CD14-positive monocyte (primary cell): ENCODE data around the gene UAP1. TPM values are rescaled to one million over a fixed set of nuclear protein-coding genes. Genes with fewer than 3 reads are reported as not detected.

Experiments
- DNase-seq, 3 donors: peaks; one replicate each; pipeline ENCODE4 v3.0.0-alpha.2; 2011 to 2022
- H2AFZ ChIP-seq: 2 replicates; pipeline ENCODE4 v1.6.0; 2012; ENCODE audit warnings: mild to moderate bottlenecking, low read depth, low read length, inconsistent platforms; ENCODE audit not compliant: insufficient read depth, poor library complexity, severe bottlenecking
- H3K27ac ChIP-seq, 2 donors: 1 replicate in 1 of 2; 2 replicates in 1 of 2; pipeline ENCODE4 v1.5.1; 2012 to 2013; ENCODE audit warnings: low read length in 2 of 2, control low read depth in 1 of 2, inconsistent platforms in 1 of 2, low read depth in 1 of 2, mild to moderate bottlenecking in 1 of 2
- H3K27me3 ChIP-seq, 2 donors: one replicate each; pipeline versions ENCODE4 v1.6.0 to v1.6.1; 2011 to 2013; ENCODE audit warnings: low read length in 2 of 2; ENCODE audit not compliant: control insufficient read depth in 2 of 2, insufficient read depth in 2 of 2
- H3K36me3 ChIP-seq, 2 donors: replicated peaks in 1 of 2; 1 replicate in 1 of 2; 2 replicates in 1 of 2; pipeline versions ENCODE4 v1.5.1 to v1.6.1; 2012 to 2013; ENCODE audit warnings: low read length in 2 of 2, control low read depth in 1 of 2, inconsistent platforms in 1 of 2, mild to moderate bottlenecking in 1 of 2; ENCODE audit not compliant: insufficient read depth in 2 of 2, control insufficient read depth in 1 of 2
- H3K4me1 ChIP-seq, 2 donors: 1 replicate in 1 of 2; 2 replicates in 1 of 2; pipeline versions ENCODE4 v1.5.1 to v1.6.1; 2012 to 2013; ENCODE audit warnings: low read length in 2 of 2, control low read depth in 1 of 2, inconsistent platforms in 1 of 2, mild to moderate bottlenecking in 1 of 2, moderate library complexity in 1 of 2; ENCODE audit not compliant: insufficient read depth in 2 of 2, control insufficient read depth in 1 of 2
- H3K4me2 ChIP-seq: replicated peaks from 2 replicates; pipeline ENCODE3; 2012; ENCODE audit warnings: low read length, moderate library complexity, mild to moderate bottlenecking; ENCODE audit not compliant: poor library complexity, severe bottlenecking; ENCODE audit errors: extremely low read depth
- H3K4me3 ChIP-seq, 3 experiments: fragments of 200-600 bp in 1 of 3; sonication (generic) in 1 of 3; replicated peaks in 1 of 3; 1 replicate in 2 of 3; 2 replicates in 1 of 3; pipeline ENCODE4 v1.5.1; 2011 to 2013; ENCODE audit warnings: low read length in 3 of 3, mild to moderate bottlenecking in 3 of 3, control low read depth in 2 of 3, low read depth in 2 of 3, inconsistent platforms in 1 of 3, moderate library complexity in 1 of 3
- H3K79me2 ChIP-seq: 2 replicates; pipeline ENCODE4 v1.6.0; 2012; ENCODE audit warnings: mild to moderate bottlenecking, control low read depth, inconsistent platforms, low read length, moderate library complexity; ENCODE audit not compliant: insufficient read depth
- H3K9ac ChIP-seq: 2 replicates; pipeline ENCODE4 v1.6.0; 2017; ENCODE audit warnings: low read length, mild to moderate bottlenecking; ENCODE audit not compliant: insufficient read depth, poor library complexity, severe bottlenecking
- H3K9me3 ChIP-seq, 2 donors: replicated peaks in 1 of 2; 1 replicate in 1 of 2; 2 replicates in 1 of 2; pipeline versions ENCODE4 v1.5.1 to v1.6.1; 2012 to 2013; ENCODE audit warnings: low read length in 2 of 2, control low read depth in 1 of 2; ENCODE audit not compliant: control insufficient read depth in 1 of 2, insufficient read depth in 1 of 2
- H4K20me1 ChIP-seq: 2 replicates; pipeline ENCODE4 v1.6.0; 2012; ENCODE audit warnings: mild to moderate bottlenecking, low read length, control low read depth, moderate library complexity; ENCODE audit not compliant: insufficient read depth
- H3K27ac Mint-ChIP-seq, 7 donors: one replicate each; pipeline ENCODE4 v1.8.0; 2020; ENCODE audit warnings: mild to moderate bottlenecking in 7 of 7, mixed read lengths in 7 of 7, moderate library complexity in 6 of 7, inconsistent platforms in 2 of 7
- H3K27me3 Mint-ChIP-seq, 3 donors: one replicate each; pipeline ENCODE4 v1.8.0; 2021 to 2022; ENCODE audit warnings: low read depth in 3 of 3, mild to moderate bottlenecking in 3 of 3, mixed read lengths in 3 of 3, moderate library complexity in 3 of 3, inconsistent platforms in 1 of 3
- H3K36me3 Mint-ChIP-seq, 2 donors: one replicate each; pipeline ENCODE4 v1.8.0; 2020; ENCODE audit warnings: mixed read lengths in 2 of 2, inconsistent platforms in 1 of 2, mild to moderate bottlenecking in 1 of 2
- H3K4me1 Mint-ChIP-seq: one replicate; pipeline ENCODE4 v1.8.0; 2020; ENCODE audit warnings: mild to moderate bottlenecking, mixed read lengths
- H3K4me3 Mint-ChIP-seq, 2 donors: one replicate each; pipeline ENCODE4 v1.8.0; 2020; ENCODE audit warnings: mild to moderate bottlenecking in 2 of 2, mixed read lengths in 2 of 2, moderate library complexity in 1 of 2
- H3K9me3 Mint-ChIP-seq, 7 donors: one replicate each; pipeline ENCODE4 v1.8.0; 2020 to 2022; ENCODE audit warnings: mixed read lengths in 7 of 7, mild to moderate bottlenecking in 6 of 7, moderate library complexity in 6 of 7, inconsistent platforms in 2 of 7
- CTCF ChIP-seq: fragments of 200-600 bp; IDR thresholded peaks from one replicate; pipeline ENCODE4 v1.8.0; 2022; ENCODE audit warnings: antibody characterized with exemption, mild to moderate bottlenecking
- WGBS: methylation state at CpG from one replicate; pipeline ENCODE4 v1.1.5; 2013; ENCODE audit warnings: missing lambda C conversion rate; ENCODE audit not compliant: insufficient coverage; 5-methylcytosine and 5-hydroxymethylcytosine counted together
- intact Hi-C, 2 donors: fragments of 100-400 bp; cut with micrococcal nuclease; formaldehyde crosslinking; loops; one replicate each; pipeline versions ENCODE4 v1.15.0 to v1.15.1; 2023
- polyA plus RNA-seq, 3 donors: library from polyadenylated mRNA; depleted of rRNA in 1 of 3; unstranded in 2 of 3; stranded (reverse) in 1 of 3; fragments of 300-500 nt in 2 of 3; fragments of >200 nt in 1 of 3; fragmentation: Illumina TruSeq in 2 of 3; gene quantifications; 1 replicate in 2 of 3; 2 replicates in 1 of 3; pipeline ENCODE4 v1.2.3, GENCODE V29; 2012 to 2021

The UAP1 gene
- polyA plus RNA-seq, 3 donors: 2.8 to 7.2 (median 5.9) TPM

- no peaks in the 10 kb centered on the region for H3K4me1 ChIP-seq
- Mint-ChIP-seq H3K27ac (no peak overlapping the region), H3K4me1 (no peaks in the 10 kb centered on the region), H3K4me3 (no peak overlapping the region), H3K27me3 (peaks cover under 1 to 5% (median 2%) of the 10 kb centered on the region in 3 donors), H3K9me3 (peaks cover 8 to 20% (median 14%) of the 10 kb centered on the region in 7 donors), H3K36me3 (no peaks in the 10 kb centered on the region)
- no peak overlapping the region for H3K9ac ChIP-seq
- H4K20me1 ChIP-seq: no peaks in the 10 kb centered on the region
- peaks cover 0 to 17% of the 10 kb centered on the region in 2 donors for H3K9me3 ChIP-seq
- no peaks in the 10 kb centered on the region for H3K36me3 ChIP-seq
- no peak overlapping the region for H3K27ac ChIP-seq
- TF ChIP-seq CTCF: no peak
- DNase-seq: no peak
- WGBS: no CpG with 5 or more reads among the region's 1 CpG
- H3K27me3 ChIP-seq: no peaks in the 10 kb centered on the region
- intact Hi-C loops: no loop called here
- no peaks in the 10 kb centered on the region for H3K79me2 ChIP-seq
- no peak overlapping the region for H3K4me3 ChIP-seq
- no peak overlapping the region for H2AFZ ChIP-seq
- H3K4me2 ChIP-seq: no peak overlapping the region
Observed at GRCh38 chr1:162617513-162617912, 56.0 kb downstream of the UAP1 start.

GRCh38 chr1:162619076-162619475, 57.6 kb downstream of the UAP1 start:
- peaks cover 0 to 3% (median 3%) of the 10 kb centered on the region in 3 donors for H3K27me3 Mint-ChIP-seq
- no peaks in the 10 kb centered on the region for H4K20me1 ChIP-seq
- H3K27ac ChIP-seq: no peak overlapping the region
- no CpG with 5 or more reads among the region's 3 CpGs for WGBS
- no peak overlapping the region for H3K9ac ChIP-seq
- H3K9me3 ChIP-seq: peaks cover 0 to 17% of the 10 kb centered on the region in 2 donors
- no peak overlapping the region for H3K4me3 ChIP-seq
- no peaks in the 10 kb centered on the region for H3K27me3 ChIP-seq
- H3K4me1 ChIP-seq: no peaks in the 10 kb centered on the region
- H3K36me3 ChIP-seq: no peaks in the 10 kb centered on the region
- no peak for DNase-seq
- no peak overlapping the region for H3K4me3 Mint-ChIP-seq
- no peak overlapping the region for H3K27ac Mint-ChIP-seq
- H3K4me1 Mint-ChIP-seq: no peaks in the 10 kb centered on the region
- peaks cover 8 to 20% (median 14%) of the 10 kb centered on the region in 7 donors for H3K9me3 Mint-ChIP-seq
- TF ChIP-seq CTCF: no peak
- no peak overlapping the region for H2AFZ ChIP-seq
- intact Hi-C loops: no loop called here
- no peaks in the 10 kb centered on the region for H3K79me2 ChIP-seq
- H3K4me2 ChIP-seq: no peak overlapping the region
- H3K36me3 Mint-ChIP-seq: no peaks in the 10 kb centered on the region
